Endothelial cell (in vitro differentiated cells): ENCODE measurements around the gene ADPRHL1. TPM values are rescaled to one million over a fixed set of nuclear protein-coding genes. Genes with fewer than 3 reads are reported as not detected.

Source experiments
- DNase-seq: peaks from one replicate; pipeline ENCODE4 v3.0.0; 2021; ENCODE audit warnings: low spot score
- H3K27ac Mint-ChIP-seq: one replicate; pipeline ENCODE4 v1.8.0; 2021; ENCODE audit warnings: mixed read lengths, inconsistent platforms; ENCODE audit not compliant: unreplicated experiment
- H3K27me3 Mint-ChIP-seq: one replicate; pipeline ENCODE4 v1.8.0; 2021; ENCODE audit warnings: mild to moderate bottlenecking, moderate library complexity, mixed read lengths, inconsistent platforms; ENCODE audit not compliant: unreplicated experiment
- H3K36me3 Mint-ChIP-seq: one replicate; pipeline ENCODE4 v1.8.0; 2021; ENCODE audit warnings: mild to moderate bottlenecking, low read depth, mixed read lengths, inconsistent platforms; ENCODE audit not compliant: unreplicated experiment
- H3K4me1 Mint-ChIP-seq: one replicate; pipeline ENCODE4 v1.8.0; 2021; ENCODE audit warnings: mild to moderate bottlenecking, mixed read lengths, inconsistent platforms; ENCODE audit not compliant: unreplicated experiment
- H3K4me3 Mint-ChIP-seq: one replicate; pipeline ENCODE4 v1.8.0; 2021; ENCODE audit warnings: mild to moderate bottlenecking, mixed read lengths, inconsistent platforms; ENCODE audit not compliant: unreplicated experiment
- H3K9me3 Mint-ChIP-seq: one replicate; pipeline ENCODE4 v1.8.0; 2021; ENCODE audit warnings: mixed read lengths, inconsistent platforms; ENCODE audit not compliant: unreplicated experiment
- total RNA-seq: library from RNA; stranded (reverse); fragmentation: NEBNext Ultra II Directional; extraction: Animal tissue kit (Norgen Biotek cat#: 25700); gene quantifications from one replicate; pipeline ENCODE4 v1.2.1, GENCODE V29; 2021; ENCODE audit not compliant: unreplicated experiment
- TF ChIP-seq, protein P1 (sequence below): fragments of 200-600 bp; sonication (generic); IDR thresholded peaks from one replicate; pipeline ENCODE4 v1.5.0; 2021; ENCODE audit warnings: antibody characterized with exemption; ENCODE audit not compliant: unreplicated experiment

Gene ADPRHL1
- total RNA-seq, 1 donor from 2014 or later, result 1.5 TPM

DNA sequence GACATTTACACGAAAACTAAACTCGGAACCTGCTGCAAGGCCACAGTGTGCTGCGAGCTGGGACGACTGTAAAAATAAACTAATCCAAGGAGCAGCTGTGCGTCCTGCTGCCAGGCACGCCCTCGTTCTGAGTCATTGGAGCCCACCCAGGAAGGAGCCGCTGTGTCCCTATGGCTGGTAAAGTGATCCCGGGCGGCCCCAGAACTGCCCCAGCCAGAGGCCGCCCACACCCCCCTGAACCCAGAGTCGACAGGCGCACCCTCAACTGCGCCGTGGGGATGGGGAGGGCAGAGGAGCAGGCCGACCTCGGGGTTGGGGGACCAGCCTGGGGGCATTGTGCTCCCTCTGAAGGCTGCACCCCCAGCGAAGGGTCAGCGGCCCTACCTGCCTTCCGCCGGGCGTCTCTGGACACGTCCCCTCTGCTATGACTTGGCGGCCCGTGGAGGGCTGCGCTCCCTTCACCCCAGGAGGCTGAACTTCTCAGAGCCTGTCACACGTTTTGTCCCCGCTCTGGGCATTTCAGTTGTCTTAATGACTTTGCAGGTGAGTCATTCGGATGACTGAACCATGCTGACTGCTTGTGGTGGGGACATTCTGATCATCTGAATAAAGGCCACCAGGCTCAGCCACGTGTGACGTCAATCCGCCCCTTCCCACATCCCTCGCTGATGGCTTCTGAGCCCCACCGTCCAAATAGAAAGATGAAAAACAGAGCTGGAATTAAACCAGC is 42.7 kb downstream of the ADPRHL1 start:
- Mint-ChIP-seq H3K27ac (no peak overlapping the region), H3K4me3 (no peak overlapping the region), H3K9me3 (no peaks in the 10 kb centered on the region), H3K4me1 (peaks cover 4% of the 10 kb centered on the region), H3K27me3 (peaks cover 10% of the 10 kb centered on the region), H3K36me3 (no peaks in the 10 kb centered on the region)
- no peak for DNase-seq
- TF ChIP-seq, protein P1, sequence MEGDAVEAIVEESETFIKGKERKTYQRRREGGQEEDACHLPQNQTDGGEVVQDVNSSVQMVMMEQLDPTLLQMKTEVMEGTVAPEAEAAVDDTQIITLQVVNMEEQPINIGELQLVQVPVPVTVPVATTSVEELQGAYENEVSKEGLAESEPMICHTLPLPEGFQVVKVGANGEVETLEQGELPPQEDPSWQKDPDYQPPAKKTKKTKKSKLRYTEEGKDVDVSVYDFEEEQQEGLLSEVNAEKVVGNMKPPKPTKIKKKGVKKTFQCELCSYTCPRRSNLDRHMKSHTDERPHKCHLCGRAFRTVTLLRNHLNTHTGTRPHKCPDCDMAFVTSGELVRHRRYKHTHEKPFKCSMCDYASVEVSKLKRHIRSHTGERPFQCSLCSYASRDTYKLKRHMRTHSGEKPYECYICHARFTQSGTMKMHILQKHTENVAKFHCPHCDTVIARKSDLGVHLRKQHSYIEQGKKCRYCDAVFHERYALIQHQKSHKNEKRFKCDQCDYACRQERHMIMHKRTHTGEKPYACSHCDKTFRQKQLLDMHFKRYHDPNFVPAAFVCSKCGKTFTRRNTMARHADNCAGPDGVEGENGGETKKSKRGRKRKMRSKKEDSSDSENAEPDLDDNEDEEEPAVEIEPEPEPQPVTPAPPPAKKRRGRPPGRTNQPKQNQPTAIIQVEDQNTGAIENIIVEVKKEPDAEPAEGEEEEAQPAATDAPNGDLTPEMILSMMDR, result no peak

DNA sequence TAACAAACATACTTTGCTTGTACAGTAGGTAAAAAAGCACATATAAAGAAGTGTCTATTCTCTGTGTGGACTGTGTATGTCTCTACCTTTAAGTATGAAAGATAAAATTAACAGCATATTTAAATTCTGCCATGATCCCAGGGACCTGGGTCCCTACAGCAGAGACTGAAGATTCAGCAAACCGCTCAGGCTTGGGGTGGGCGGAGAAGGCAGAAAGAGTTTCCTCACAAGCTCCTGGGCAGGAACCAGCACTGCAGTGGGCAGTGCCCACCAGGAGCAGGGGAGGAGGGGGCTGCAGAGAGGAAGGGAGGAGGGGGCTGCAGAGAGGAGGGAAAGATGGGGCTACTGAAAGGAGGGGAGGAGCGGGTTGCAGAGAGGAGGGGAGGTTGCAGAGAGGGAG is 44.7 kb downstream of the ADPRHL1 start:
- H3K27ac Mint-ChIP-seq, result no peak overlapping the region
- no peaks in the 10 kb centered on the region for H3K36me3 Mint-ChIP-seq
- H3K9me3 Mint-ChIP-seq, result no peaks in the 10 kb centered on the region
- TF ChIP-seq, protein P1, result no peak
- H3K4me1 Mint-ChIP-seq, result peaks cover 4% of the 10 kb centered on the region
- no peak overlapping the region for H3K4me3 Mint-ChIP-seq
- DNase-seq, result no peak
- peaks cover 10% of the 10 kb centered on the region for H3K27me3 Mint-ChIP-seq

DNA sequence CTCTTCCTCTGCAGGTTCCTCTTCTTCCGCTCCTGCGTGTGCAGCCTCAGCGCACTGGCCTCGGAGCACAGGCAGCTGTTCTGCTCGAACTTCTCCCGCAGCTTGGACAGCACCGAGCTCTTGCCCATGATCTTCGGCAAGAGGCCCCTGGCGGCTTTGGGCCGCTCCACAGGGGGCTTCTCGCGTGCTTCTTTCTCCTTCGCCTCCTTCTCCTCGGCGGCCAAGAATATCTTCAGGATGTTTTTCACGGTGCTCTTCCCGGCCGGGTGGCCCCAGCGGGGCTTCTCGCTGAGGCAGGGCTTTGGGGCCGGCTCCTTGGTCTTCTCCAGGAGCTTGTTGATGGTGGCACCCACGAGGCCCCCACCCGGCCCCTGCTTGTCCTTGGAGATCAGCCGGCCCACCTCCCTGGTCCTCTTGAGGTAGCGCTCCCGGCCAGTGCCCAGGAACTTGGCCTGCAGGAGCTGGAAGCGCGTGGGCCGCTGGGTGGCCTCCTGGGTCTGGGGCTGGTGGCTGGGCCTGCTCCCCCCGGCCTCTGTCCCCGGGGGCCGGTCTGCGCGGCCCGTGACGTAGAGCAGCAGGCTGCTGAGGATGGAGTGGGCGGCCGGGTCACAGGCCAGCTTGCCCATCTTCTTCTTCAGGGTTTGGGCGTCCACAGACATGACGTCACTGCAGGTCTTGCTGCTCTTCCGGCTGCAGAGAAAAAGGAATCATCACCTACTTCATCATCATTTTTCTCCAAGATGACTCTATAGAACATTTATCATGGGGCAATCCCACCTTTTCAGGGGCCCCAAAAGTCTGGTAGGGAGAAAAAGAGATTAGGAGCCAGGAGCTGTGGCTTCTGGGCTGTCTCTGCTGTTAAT is 45.5 kb downstream of the ADPRHL1 start:
- Mint-ChIP-seq H3K4me1 (peaks cover 4% of the 10 kb centered on the region), H3K27me3 (peaks cover 10% of the 10 kb centered on the region), H3K4me3 (no peak overlapping the region), H3K36me3 (no peaks in the 10 kb centered on the region), H3K9me3 (no peaks in the 10 kb centered on the region), H3K27ac (no peak overlapping the region)
- DNase-seq, result no peak
- TF ChIP-seq, protein P1, result no peak

DNA sequence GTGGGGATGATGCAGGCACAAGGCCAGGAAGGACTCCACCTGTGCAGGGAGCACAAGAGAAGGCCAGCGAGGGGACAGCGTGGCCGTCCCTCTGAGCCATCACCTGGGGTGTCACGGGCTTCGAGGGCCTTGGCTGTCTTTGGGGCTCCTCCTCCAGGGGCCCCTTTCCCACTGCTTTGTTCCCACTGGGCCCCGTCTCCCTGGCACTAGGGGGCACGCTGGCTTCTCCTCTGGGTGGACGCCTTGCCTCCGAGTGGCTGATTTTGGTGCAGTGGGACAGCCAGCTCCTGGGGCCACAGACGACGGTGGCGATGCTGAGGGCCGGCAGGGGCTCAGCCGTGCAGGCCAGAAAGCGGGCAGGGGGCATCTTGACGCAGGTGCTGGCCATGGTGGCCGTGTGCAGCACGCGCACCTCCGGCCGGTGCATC is 46.2 kb downstream of the ADPRHL1 start:
- Mint-ChIP-seq H3K9me3 (no peaks in the 10 kb centered on the region), H3K36me3 (no peaks in the 10 kb centered on the region), H3K27me3 (peaks cover 10% of the 10 kb centered on the region), H3K27ac (no peak overlapping the region), H3K4me3 (no peak overlapping the region), H3K4me1 (peaks cover 4% of the 10 kb centered on the region)
- no peak for DNase-seq
- TF ChIP-seq, protein P1, result no peak
